Upper lobe of right lung (tissue), 1 donor: ENCODE results near the gene VPS35. TPM values are rescaled to one million over a fixed set of nuclear protein-coding genes. Genes with fewer than 3 reads are reported as not detected.

ENCODE experiments used
- ATAC-seq: fragments of 200-7000 bp; cut with Tn5 transposase; one replicate; pipeline ENCODE4 v1.9.1; 2020; ENCODE audit warnings: mild to moderate bottlenecking, moderate library complexity
- DNase-seq: peaks from one replicate; pipeline ENCODE4 v3.0.0-alpha.2; 2020
- H3K27ac ChIP-seq: fragments of 200-600 bp; one replicate; pipeline ENCODE4 v1.8.0; 2022
- H3K27me3 ChIP-seq: fragments of 200-600 bp; one replicate; pipeline ENCODE4 v1.8.0; 2022; ENCODE audit warnings: mild to moderate bottlenecking
- H3K36me3 ChIP-seq: fragments of 200-600 bp; one replicate; pipeline ENCODE4 v1.8.0; 2022
- H3K4me1 ChIP-seq: fragments of 200-600 bp; one replicate; pipeline ENCODE4 v1.8.0; 2022
- H3K4me3 ChIP-seq: fragments of 200-600 bp; one replicate; pipeline ENCODE4 v1.8.0; 2022; ENCODE audit warnings: mild to moderate bottlenecking
- H3K9me3 ChIP-seq: fragments of 200-600 bp; one replicate; pipeline ENCODE4 v1.8.0; 2022
- intact Hi-C: fragments of 100-400 bp; cut with DNase I; formaldehyde crosslinking; loops from one replicate; pipeline ENCODE4 v1.11.0; 2022
- total RNA-seq: library from RNA; stranded (reverse); fragmentation: NEBNext Ultra II Directional; extraction: Animal tissue kit (Norgen Biotek cat#: 25700); gene quantifications from one replicate; pipeline ENCODE4 v1.2.1, GENCODE V29; 2021
- TF ChIP-seq, protein P1 (sequence below): fragments of 200-600 bp; IDR thresholded peaks from one replicate; pipeline ENCODE4 v1.8.0; 2022; ENCODE audit warnings: antibody characterized with exemption
- donor health status: DM: no; HTN: yes; CAD: no; lungs with severe emphysema.

Gene VPS35
- total RNA-seq, 1 donor from 2014 or later = 87.6 TPM

DNA sequence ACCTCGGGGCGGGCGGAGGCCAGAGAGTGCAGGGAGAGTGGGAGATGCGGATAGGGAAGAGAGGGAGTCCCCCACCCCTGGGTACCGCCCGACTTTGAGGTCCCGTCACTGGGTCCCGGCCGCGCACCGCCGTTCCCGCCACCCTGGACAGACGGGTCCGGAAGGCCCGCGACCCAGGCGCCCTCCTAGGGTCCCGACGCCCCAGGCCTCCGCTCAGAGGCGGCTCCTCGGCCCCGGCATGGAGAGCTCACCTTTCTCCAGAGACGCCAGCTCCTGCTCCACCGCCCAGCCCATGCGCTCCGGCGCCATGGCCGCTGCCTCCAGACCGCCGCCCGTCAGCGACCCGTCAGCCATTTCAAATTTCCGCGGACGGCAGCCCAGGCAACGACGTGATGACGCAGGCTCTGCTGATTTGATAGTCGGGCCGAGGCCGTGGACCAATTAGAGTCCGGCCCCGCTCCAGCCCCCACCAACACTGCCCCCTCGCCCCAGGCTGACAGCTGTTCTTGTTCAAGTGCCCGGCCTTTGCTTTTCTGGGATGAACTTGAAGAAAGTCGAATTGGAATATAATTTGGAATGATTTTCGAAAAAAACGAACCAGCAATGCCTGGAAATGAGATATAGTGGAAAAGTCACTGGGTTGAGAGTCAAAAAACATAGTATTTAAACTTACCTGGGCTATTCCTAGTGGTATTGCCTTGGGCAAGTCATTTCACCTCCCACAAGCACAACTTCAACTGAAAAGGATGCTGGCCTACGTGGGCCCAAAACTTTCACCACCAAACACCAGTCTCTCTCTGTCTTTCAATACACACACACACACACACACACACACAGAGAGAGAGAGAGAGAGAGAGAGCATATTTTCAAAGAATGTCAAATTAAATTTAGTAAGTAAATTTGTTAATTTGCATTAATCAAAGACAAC is 67.7 kb downstream of the VPS35 start, which contains the start of gene SHCBP1:
Gene SHCBP1, minus strand, starts transcription at position 374 of the 928 bp plus-strand sequence. Its CDS starts 20 bp downstream, at position 354.
- Histone ChIP-seq H3K9me3 (no peaks in the 10 kb centered on the region), H3K4me1 (peaks cover 8% of the 10 kb centered on the region), H3K27ac (no peak within 1 kb of the TSS), H3K4me3 (peak within 1 kb of the TSS; percentile 64), H3K27me3 (no peaks in the 10 kb centered on the region), H3K36me3 (no peaks in the 10 kb centered on the region)
- DNase-seq = peak; percentile 87
- intact Hi-C loops = no loop called here
- TF ChIP-seq, protein P1, sequence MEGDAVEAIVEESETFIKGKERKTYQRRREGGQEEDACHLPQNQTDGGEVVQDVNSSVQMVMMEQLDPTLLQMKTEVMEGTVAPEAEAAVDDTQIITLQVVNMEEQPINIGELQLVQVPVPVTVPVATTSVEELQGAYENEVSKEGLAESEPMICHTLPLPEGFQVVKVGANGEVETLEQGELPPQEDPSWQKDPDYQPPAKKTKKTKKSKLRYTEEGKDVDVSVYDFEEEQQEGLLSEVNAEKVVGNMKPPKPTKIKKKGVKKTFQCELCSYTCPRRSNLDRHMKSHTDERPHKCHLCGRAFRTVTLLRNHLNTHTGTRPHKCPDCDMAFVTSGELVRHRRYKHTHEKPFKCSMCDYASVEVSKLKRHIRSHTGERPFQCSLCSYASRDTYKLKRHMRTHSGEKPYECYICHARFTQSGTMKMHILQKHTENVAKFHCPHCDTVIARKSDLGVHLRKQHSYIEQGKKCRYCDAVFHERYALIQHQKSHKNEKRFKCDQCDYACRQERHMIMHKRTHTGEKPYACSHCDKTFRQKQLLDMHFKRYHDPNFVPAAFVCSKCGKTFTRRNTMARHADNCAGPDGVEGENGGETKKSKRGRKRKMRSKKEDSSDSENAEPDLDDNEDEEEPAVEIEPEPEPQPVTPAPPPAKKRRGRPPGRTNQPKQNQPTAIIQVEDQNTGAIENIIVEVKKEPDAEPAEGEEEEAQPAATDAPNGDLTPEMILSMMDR = no peak
- peak; percentile 90 for ATAC-seq

DNA sequence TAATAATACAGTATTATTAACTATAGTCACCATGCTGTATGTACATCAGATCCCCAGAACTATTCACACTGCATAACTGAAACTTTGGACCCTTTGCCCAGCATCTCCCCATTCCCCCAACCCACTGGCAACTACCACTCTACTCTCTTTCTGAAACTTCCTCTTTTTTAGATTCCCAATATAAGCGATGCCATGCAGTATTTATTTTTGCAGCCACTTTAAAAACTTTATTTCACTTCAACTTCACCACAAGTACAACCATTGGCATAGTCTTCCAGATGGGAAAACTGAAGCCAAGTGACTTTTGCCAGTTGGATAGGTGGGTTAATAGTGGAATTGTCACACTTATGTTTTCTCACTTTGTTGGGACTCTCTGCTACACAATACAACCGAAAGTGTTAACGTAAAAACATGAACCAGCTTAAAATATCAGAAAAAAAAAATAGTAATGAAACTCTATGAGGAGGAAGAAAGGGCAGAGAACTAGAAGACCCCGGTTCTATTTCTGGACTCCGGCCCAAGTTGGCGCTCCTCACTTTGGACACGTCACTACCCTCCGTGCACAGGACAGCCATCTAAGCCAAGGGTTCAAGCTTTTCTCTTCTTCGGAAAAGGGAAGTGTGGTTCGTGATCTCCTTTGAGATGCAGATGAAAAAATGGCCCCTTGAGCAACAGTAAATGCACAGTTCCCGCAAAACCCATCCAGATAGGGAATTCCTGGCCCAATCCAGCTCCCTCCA is 68.5 kb downstream of the VPS35 start:
- no peaks in the 10 kb centered on the region for H3K27me3 ChIP-seq
- ATAC-seq (no peak), DNase-seq (no peak)
- H3K4me3 ChIP-seq = peak overlapping the region; percentile 64
- no peaks in the 10 kb centered on the region for H3K36me3 ChIP-seq
- peaks cover 8% of the 10 kb centered on the region for H3K4me1 ChIP-seq
- no peak overlapping the region for H3K27ac ChIP-seq
- no peaks in the 10 kb centered on the region for H3K9me3 ChIP-seq
- TF ChIP-seq, protein P1 = no peak
- intact Hi-C loops = no loop called here

DNA sequence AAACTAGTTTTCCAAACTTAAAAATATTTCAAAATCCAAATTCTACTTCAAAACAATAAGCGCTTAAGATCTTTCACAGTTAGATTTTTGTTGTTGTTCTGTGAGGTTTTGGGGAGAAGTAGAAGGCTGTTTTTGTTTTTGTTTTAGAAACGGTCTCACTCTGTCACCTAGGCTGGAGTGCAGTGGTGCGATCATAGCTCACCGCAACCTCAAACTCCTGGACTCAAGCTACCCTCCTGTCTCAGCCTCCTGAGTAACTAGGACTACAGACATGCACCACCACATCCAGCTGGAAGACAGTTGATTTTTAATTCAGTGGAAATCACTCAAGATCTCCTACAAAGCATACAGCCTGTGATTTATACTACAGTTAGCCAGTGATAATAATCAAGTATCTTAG is 70.5 kb downstream of the VPS35 start:
- ATAC-seq (no peak), DNase-seq (no peak)
- Histone ChIP-seq H3K36me3 (no peaks in the 10 kb centered on the region), H3K9me3 (no peaks in the 10 kb centered on the region), H3K27me3 (no peaks in the 10 kb centered on the region), H3K4me3 (no peak overlapping the region), H3K4me1 (peaks cover 8% of the 10 kb centered on the region), H3K27ac (no peak overlapping the region)
- intact Hi-C loops = no loop called here
- TF ChIP-seq, protein P1 = no peak

DNA sequence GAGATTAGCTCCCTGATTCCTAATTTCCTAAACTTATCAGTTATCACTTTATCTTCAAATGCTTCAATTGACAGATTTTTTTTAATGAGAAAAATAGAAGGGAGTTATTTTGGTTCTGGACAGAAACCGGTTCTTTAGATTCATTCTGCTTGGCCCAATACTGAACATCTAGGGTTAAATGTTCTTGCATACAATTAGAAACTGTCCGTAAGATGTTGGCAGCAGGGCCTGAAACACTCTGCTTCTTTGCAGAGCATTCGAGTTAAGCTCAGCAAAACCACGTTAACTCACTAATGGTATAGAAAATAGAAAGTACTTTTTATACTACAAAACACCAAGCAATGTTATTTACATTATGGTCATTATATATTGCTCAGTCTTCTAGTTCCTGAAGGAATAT is 75.0 kb downstream of the VPS35 start:
- no peak for DNase-seq
- Histone ChIP-seq H3K27me3 (no peaks in the 10 kb centered on the region), H3K4me1 (no peaks in the 10 kb centered on the region), H3K27ac (no peak overlapping the region), H3K36me3 (no peaks in the 10 kb centered on the region), H3K9me3 (no peaks in the 10 kb centered on the region), H3K4me3 (no peak overlapping the region)
- no peak for ATAC-seq
- intact Hi-C loops = no loop called here
- TF ChIP-seq, protein P1 = no peak

DNA sequence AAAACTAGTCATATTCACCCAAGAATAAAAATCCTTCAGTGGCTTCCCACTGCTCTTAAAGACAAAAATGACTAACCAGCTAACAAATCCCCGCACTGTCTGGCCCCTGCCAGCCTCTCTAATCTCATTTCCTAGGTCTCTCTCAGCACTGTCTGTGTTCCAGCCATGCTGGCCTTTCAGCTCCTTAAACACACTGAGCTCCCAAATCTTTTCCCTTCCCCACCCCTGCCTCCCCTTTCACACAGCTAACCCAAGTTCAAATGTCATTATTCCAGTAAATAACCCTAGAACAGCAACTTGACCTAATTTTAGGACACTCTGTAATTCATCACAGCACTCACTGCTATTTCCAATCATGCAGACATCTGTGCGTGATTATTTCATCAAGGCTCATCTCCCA is 75.6 kb downstream of the VPS35 start:
- ATAC-seq (no peak), DNase-seq (no peak)
- Histone ChIP-seq H3K27me3 (no peaks in the 10 kb centered on the region), H3K36me3 (no peaks in the 10 kb centered on the region), H3K9me3 (no peaks in the 10 kb centered on the region), H3K4me3 (no peak overlapping the region), H3K4me1 (no peaks in the 10 kb centered on the region), H3K27ac (no peak overlapping the region)
- TF ChIP-seq, protein P1 = no peak
- intact Hi-C loops = no loop called here
